Jurkat, Clone E6-1 (cell line): ENCODE data around the gene MSANTD2.

ENCODE experiments used
- DNase-seq: peaks from one replicate; pipeline ENCODE4 v3.0.0-alpha.2; 2011; ENCODE audit warnings: low read depth, low spot score
- H3K4me3 ChIP-seq: 2 replicates; pipeline ENCODE4 v1.5.1; 2011; ENCODE audit warnings: mild to moderate bottlenecking, low read length, control low read depth, moderate library complexity

Gene MSANTD2

DNA sequence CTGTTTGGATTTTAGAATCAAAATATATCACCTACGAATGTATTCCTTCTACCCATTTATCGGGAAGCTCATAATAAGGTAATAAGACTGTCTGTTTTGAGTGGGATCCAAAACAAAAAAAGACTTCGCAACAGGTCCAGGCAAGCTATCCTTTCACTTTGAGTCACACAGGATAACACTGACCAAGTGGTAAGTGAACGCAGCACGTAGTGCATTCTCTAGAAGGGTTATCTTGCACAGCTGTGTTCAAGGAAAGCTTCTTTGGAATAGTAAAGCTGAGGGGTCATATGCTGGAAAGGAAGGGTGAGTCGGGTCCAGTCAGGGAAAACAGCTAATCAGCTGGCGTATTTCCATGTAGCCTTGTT lies 82.8 kb downstream of the MSANTD2 start:
- H3K4me3 ChIP-seq, result no peak overlapping the region
- no peak for DNase-seq

DNA sequence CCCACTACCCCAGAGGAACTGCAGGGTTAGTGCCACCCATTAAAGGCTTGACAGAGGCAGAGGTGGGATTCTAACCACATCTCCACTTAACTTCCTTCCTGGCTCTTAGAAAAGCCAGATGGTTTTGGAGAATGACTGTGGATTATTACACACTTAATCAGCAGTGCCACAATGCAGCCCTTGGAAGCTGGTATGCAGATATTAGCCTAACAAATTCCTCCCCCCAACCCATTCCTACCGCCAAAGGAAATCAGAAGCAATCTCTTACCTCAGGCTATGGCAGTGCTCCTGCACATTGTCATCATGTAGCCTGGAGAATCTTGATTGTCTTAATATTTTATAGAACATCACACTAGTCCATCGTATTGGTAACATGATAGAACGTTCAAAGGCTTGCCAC lies 83.6 kb downstream of the MSANTD2 start:
- no peak for DNase-seq
- H3K4me3 ChIP-seq, result no peak overlapping the region
